NT2/D1 (cell line): ENCODE measurements around the gene PTPRQ.

Experiments used
- DNase-seq: peaks from one replicate; pipeline ENCODE4 v3.0.0-alpha.2; 2011; ENCODE audit warnings: low read depth, low spot score
- H3K27me3 ChIP-seq: 2 replicates; pipeline ENCODE4 v1.6.0; 2011; ENCODE audit warnings: mild to moderate bottlenecking; ENCODE audit not compliant: insufficient read length, insufficient read depth
- H3K36me3 ChIP-seq: 2 replicates; pipeline ENCODE4 v1.6.1; 2011; ENCODE audit warnings: mild to moderate bottlenecking, low read length, mixed read lengths; ENCODE audit not compliant: insufficient read depth, insufficient read length
- H3K4me1 ChIP-seq: 2 replicates; pipeline ENCODE4 v1.5.1; 2011; ENCODE audit not compliant: insufficient read depth, insufficient read length
- H3K4me3 ChIP-seq: 2 replicates; pipeline ENCODE4 v1.5.1; 2011; ENCODE audit warnings: low read depth; ENCODE audit not compliant: insufficient read length
- H3K9ac ChIP-seq: 2 replicates; pipeline ENCODE4 v1.6.0; 2011; ENCODE audit warnings: low read depth; ENCODE audit not compliant: insufficient read length
- H3K9me3 ChIP-seq: 2 replicates; pipeline ENCODE4 v1.5.1; 2011; ENCODE audit warnings: mild to moderate bottlenecking, low read length; ENCODE audit not compliant: insufficient read depth
- SUZ12 ChIP-seq: IDR thresholded peaks from 2 replicates; pipeline ENCODE4 v1.6.1; 2011; ENCODE audit not compliant: insufficient read length, insufficient read depth; ENCODE audit errors: extremely low read depth
- YY1 ChIP-seq: IDR thresholded peaks from 2 replicates; pipeline ENCODE4 v1.6.1; 2011; ENCODE audit not compliant: insufficient read length, insufficient read depth
- ZNF274 ChIP-seq: IDR thresholded peaks from 2 replicates; pipeline ENCODE4 v1.6.1; 2011; ENCODE audit warnings: mild to moderate bottlenecking, low read depth, low read length

PTPRQ gene

DNA sequence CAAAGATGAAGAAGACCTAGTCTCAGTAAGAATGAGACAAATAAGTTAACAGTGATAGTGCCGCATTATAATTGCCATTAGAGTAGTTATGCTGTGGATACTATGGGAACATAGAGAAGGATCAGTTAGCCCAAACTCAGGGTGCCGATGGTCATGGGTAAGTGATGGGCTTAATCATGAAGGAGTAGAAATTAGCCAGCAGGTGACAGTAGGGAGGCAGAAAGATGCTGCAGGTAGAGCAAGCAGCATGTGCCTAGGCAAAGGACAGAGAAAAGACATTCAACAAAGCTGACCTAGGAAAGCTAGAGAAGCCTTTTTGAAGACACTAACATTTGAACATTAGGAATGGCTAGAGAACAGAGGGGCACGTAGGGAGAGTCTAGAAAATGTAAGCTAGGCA, 30.6 kb upstream of the PTPRQ start:
- H3K9ac ChIP-seq: no peak overlapping the region
- no peak overlapping the region for H3K4me3 ChIP-seq
- no peak for DNase-seq
- no peaks in the 10 kb centered on the region for H3K27me3 ChIP-seq
- H3K4me1 ChIP-seq: no peaks in the 10 kb centered on the region
- H3K36me3 ChIP-seq: no peaks in the 10 kb centered on the region
- TF ChIP-seq ZNF274 (no peak), SUZ12 (no peak), YY1 (no peak)
- no peaks in the 10 kb centered on the region for H3K9me3 ChIP-seq

DNA sequence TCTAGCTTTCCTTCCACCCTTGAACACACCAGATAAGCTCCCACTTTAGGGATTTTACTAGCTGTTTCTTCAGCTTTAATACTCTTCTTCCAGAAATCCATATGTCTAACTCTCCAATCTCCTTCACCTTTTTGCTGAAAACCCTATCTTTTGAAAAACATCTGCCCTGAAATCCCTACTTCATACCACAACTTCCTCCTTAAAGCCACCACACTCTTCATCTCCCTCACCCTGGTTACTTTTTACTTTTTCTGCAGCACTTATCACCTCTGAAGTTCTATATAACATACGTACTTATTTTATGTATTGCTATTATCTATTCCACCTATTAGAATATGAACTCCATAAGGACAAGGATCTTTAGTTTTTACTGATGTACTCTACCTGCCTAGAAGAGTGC, 28.6 kb upstream of the PTPRQ start:
- no peaks in the 10 kb centered on the region for H3K4me1 ChIP-seq
- no peaks in the 10 kb centered on the region for H3K9me3 ChIP-seq
- no peaks in the 10 kb centered on the region for H3K27me3 ChIP-seq
- H3K4me3 ChIP-seq: no peak overlapping the region
- DNase-seq: no peak
- H3K9ac ChIP-seq: no peak overlapping the region
- H3K36me3 ChIP-seq: no peaks in the 10 kb centered on the region
- TF ChIP-seq SUZ12: no peak
- no peak for TF ChIP-seq YY1
- no peak for TF ChIP-seq ZNF274

DNA sequence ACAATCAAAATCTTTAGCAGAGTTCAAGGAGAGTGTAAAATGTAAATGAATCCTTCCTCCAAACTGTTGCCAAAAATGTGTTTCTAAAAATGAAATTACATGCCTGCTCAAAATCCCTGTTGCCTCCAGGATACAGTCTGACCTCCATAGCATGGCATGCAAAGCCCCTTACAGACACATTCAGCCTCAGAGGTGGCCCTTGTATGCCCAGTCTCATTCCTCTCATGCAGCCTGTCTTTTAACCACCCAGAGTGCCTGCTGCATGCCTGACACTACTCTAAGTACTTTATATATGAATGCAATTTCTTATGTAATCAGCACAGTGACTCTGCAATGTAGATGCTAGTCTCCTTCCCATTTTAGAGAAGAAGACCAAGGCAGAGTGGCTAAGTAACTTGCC, 24.4 kb upstream of the PTPRQ start:
- no peaks in the 10 kb centered on the region for H3K9me3 ChIP-seq
- H3K27me3 ChIP-seq: no peaks in the 10 kb centered on the region
- no peaks in the 10 kb centered on the region for H3K36me3 ChIP-seq
- TF ChIP-seq SUZ12: no peak
- no peak for TF ChIP-seq ZNF274
- TF ChIP-seq YY1: no peak
- H3K9ac ChIP-seq: no peak overlapping the region
- DNase-seq: no peak
- no peak overlapping the region for H3K4me3 ChIP-seq
- H3K4me1 ChIP-seq: no peaks in the 10 kb centered on the region

DNA sequence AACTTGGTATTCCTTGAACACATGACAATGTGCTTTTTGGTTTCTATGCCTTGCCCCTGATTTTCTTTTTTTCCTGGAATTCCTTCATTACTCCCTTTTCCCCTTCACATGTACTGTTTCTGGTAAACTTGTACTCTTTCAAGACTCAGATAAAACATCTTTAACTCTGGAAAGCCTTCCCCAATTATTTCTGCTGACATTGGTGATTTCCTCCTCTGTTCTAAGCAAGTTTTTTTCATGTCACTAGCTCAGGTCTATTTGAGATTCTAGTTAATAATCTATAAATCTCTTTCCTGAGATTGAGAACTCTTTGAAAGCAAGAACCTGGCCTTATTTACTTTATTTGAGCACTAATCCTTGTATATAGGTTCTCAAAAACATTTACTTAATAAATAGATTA, 24.0 kb upstream of the PTPRQ start:
- no peak for DNase-seq
- Histone ChIP-seq H3K9ac (no peak overlapping the region), H3K9me3 (no peaks in the 10 kb centered on the region), H3K36me3 (no peaks in the 10 kb centered on the region), H3K4me3 (no peak overlapping the region), H3K4me1 (no peaks in the 10 kb centered on the region), H3K27me3 (no peaks in the 10 kb centered on the region)
- TF ChIP-seq ZNF274 (no peak), SUZ12 (no peak), YY1 (no peak)

DNA sequence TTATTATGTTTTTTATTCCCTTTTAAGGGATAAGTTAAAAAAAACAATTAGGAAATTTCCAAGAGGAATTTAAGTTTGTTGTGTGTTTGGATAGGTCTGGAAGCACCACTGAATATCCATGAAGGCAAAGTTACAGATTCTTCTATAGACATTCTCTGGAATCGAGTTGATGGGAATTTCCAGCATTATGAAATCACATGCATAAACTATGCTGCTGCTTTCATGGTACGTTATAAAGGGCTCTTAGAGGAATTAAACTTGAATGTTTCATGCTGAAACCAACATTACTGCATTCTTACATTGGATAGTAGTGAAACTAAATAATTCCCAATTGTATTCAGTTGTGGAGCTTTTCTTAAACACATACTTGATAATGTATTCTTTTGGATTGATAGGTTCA, 21.5 kb upstream of the PTPRQ start:
- Histone ChIP-seq H3K4me1 (no peaks in the 10 kb centered on the region), H3K36me3 (no peaks in the 10 kb centered on the region), H3K9me3 (no peaks in the 10 kb centered on the region), H3K9ac (no peak overlapping the region), H3K27me3 (no peaks in the 10 kb centered on the region), H3K4me3 (no peak overlapping the region)
- DNase-seq: no peak
- TF ChIP-seq SUZ12: no peak
- no peak for TF ChIP-seq YY1
- TF ChIP-seq ZNF274: no peak

DNA sequence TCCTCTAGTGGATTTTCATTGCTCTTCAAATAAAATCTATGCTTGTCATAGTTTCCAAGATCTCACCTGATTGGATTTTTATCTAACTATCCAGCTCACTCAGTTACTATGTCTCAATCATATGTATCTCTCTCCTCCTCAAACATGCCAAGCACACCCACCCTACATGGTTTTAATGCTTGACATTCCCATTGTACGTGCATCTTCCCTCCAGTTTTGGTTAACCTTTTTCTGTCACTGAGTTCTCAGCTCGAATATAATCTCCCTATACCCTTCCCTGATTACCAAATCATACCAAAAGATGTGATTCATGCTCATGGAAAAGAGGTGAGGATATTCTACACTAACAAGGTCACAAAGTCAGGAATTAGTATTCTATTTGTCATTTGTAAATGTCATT, 12.0 kb upstream of the PTPRQ start:
- no peak for DNase-seq
- no peak overlapping the region for H3K4me3 ChIP-seq
- H3K4me1 ChIP-seq: no peaks in the 10 kb centered on the region
- TF ChIP-seq YY1 (no peak), ZNF274 (no peak), SUZ12 (no peak)
- no peak overlapping the region for H3K9ac ChIP-seq
- H3K9me3 ChIP-seq: no peaks in the 10 kb centered on the region
- no peaks in the 10 kb centered on the region for H3K27me3 ChIP-seq
- no peaks in the 10 kb centered on the region for H3K36me3 ChIP-seq

DNA sequence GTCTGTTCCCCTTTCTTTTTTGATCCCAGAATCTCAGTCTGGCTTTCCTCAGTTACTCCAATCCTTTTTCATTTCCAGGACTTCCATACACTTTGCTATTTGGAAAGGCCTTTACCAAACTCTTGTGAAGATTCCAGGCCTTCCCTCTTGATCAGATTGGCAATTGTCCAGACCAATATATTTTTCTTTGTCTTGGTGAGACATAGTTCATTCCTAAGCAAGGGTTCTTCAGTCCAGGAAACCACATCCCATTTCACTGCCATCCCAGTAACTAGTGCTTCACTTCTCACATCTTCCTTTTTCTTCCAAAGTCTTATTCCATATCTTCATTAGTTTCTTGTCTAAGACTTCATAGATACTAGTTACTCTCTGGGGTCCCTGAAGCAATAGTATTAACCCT, 2.1 kb upstream of the PTPRQ start:
- no peak for DNase-seq
- H3K4me3 ChIP-seq: no peak overlapping the region
- no peaks in the 10 kb centered on the region for H3K27me3 ChIP-seq
- no peaks in the 10 kb centered on the region for H3K9me3 ChIP-seq
- no peak for TF ChIP-seq YY1
- TF ChIP-seq SUZ12: no peak
- TF ChIP-seq ZNF274: no peak
- no peaks in the 10 kb centered on the region for H3K4me1 ChIP-seq
- H3K36me3 ChIP-seq: no peaks in the 10 kb centered on the region
- no peak overlapping the region for H3K9ac ChIP-seq

DNA sequence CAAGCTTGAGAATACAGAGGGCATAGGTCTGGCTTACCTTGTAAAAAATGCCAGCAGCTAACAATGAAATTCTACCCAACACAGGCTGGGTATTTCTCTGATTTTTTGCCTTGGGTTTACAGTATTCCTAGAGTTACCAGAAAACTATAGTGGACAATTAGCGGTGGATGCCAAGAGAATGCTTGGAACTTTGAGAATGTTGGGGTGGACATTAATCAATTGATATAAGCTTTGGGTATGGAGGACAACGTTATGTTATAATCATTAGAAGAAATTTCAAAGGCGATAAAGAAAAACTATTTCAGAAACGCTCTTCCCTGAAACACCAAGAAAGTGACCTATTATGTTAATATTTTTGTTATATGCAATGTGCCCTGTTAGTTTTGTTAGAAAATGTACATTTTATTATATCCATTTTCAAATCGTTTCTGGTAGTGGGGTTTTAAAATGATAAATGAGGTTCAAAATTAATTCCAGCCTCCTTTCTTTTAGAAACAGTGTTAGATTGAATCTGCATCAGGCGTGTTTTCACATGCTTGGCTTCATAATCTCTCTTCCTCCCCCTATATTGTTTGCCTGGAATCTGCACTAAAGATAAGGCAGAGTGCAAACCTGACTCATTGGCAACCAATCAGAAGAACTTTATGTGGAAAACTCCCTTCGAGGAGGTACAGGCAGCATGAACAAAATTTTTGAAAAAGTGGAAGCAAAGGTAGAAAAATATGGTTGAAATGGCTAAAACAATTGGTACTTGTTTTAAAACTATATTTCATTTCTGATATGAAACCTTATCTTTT, 1.4 kb upstream of the PTPRQ start:
- Histone ChIP-seq H3K4me3 (no peak overlapping the region), H3K9me3 (no peaks in the 10 kb centered on the region), H3K36me3 (no peaks in the 10 kb centered on the region), H3K9ac (no peak overlapping the region), H3K4me1 (no peaks in the 10 kb centered on the region), H3K27me3 (no peaks in the 10 kb centered on the region)
- TF ChIP-seq YY1: no peak
- no peak for TF ChIP-seq SUZ12
- DNase-seq: no peak
